Amniotic epithelial cell (primary cell): ENCODE data around the gene INTS4.
"Not testable (repeated sequence)": the region's sequence is repeated elsewhere in the genome, so short reads cannot be mapped to it uniquely, and the experiment has no call there.

Source experiments
- DNase-seq: peaks from one replicate; pipeline ENCODE4 v3.0.0-alpha.2; 2010; ENCODE audit warnings: low read depth

Gene INTS4

GRCh38 chr11:77958583-77959177 lies 35.8 kb downstream of the INTS4 start:
- peak; percentile 77 for DNase-seq

- peak; percentile 56 for DNase-seq
Observed at GRCh38 chr11:77943296-77943695, 51.2 kb downstream of the INTS4 start.

GRCh38 chr11:77942465-77942864 lies 52.0 kb downstream of the INTS4 start:
- peak; percentile 55 for DNase-seq

GRCh38 chr11:77933596-77933995 lies 60.9 kb downstream of the INTS4 start:
- not testable (repeated sequence) for DNase-seq

GRCh38 chr11:77930334-77931208 lies 63.9 kb downstream of the INTS4 start:
- DNase-seq: peak; percentile 21

- not testable (repeated sequence) for DNase-seq
Observed at GRCh38 chr11:77917713-77918112, 76.8 kb downstream of the INTS4 start.

GRCh38 chr11:77914307-77914791 lies 80.1 kb downstream of the INTS4 start:
- peak; percentile 76 for DNase-seq

GRCh38 chr11:77913608-77914306 lies 80.7 kb downstream of the INTS4 start:
- DNase-seq: peak; percentile 2

GRCh38 chr11:77910828-77911227 lies 83.6 kb downstream of the INTS4 start:
- peak; percentile 25 for DNase-seq

GRCh38 chr11:77909277-77909676 lies 85.2 kb downstream of the INTS4 start:
- DNase-seq: no peak

- no peak for DNase-seq
Observed at GRCh38 chr11:77908835-77909234, 85.6 kb downstream of the INTS4 start.

GRCh38 chr11:77894949-77895348 lies 99.5 kb downstream of the INTS4 start:
- DNase-seq: not testable (repeated sequence)

- DNase-seq: peak; percentile 41
Observed at GRCh38 chr11:77891703-77892102, 102.8 kb downstream of the INTS4 start.

GRCh38 chr11:77891256-77891655 lies 103.2 kb downstream of the INTS4 start:
- DNase-seq: peak; percentile 84

GRCh38 chr11:77890619-77891056 lies 103.8 kb downstream of the INTS4 start:
- DNase-seq: peak; percentile 83

GRCh38 chr11:77890100-77890614 lies 104.3 kb downstream of the INTS4 start:
- not testable (repeated sequence) for DNase-seq

GRCh38 chr11:77889045-77889444 lies 105.4 kb downstream of the INTS4 start:
- not testable (repeated sequence) for DNase-seq

- peak; percentile 27 for DNase-seq
Observed at GRCh38 chr11:77886401-77886800, 108.1 kb downstream of the INTS4 start.

- DNase-seq: no peak
Observed at GRCh38 chr11:77884829-77885190, 109.7 kb downstream of the INTS4 start.

GRCh38 chr11:77884186-77884828 lies 110.2 kb downstream of the INTS4 start:
- DNase-seq: peak; percentile 97

- peak; percentile 81 for DNase-seq
Observed at GRCh38 chr11:77883775-77884174, 110.7 kb downstream of the INTS4 start.

GRCh38 chr11:77882396-77882795 lies 112.1 kb downstream of the INTS4 start:
- DNase-seq: no peak
